H1 (cell line): ENCODE measurements around the gene SLC25A47. TPM values are rescaled to one million over a fixed set of nuclear protein-coding genes. Genes with fewer than 3 reads are reported as not detected.

Experiments used
- CHD7 ChIP-seq: fragments of 300-600 bp; sonication (generic); IDR thresholded peaks from 2 replicates; pipeline ENCODE4 v1.7.1; 2012; ENCODE audit warnings: low read length, moderate library complexity, mild to moderate bottlenecking, inconsistent platforms; ENCODE audit not compliant: insufficient replicate concordance
- GTF2F1 ChIP-seq: IDR thresholded peaks from 2 replicates; pipeline ENCODE4 v1.6.1; 2012; ENCODE audit warnings: low read depth, low read length, improper control_type of control experiment, borderline replicate concordance
- POU5F1 ChIP-seq: IDR thresholded peaks from 2 replicates; pipeline ENCODE4 v1.6.1; 2011; ENCODE audit warnings: low read depth, mild to moderate bottlenecking, low read length, moderate library complexity
- SP1 ChIP-seq: IDR thresholded peaks from 2 replicates; pipeline ENCODE4 v1.6.1; 2011; ENCODE audit warnings: low read depth, low read length
- polyA plus RNA-seq, 7 experiments: library from polyadenylated mRNA; depleted of rRNA in 3 of 7; stranded (reverse) in 5 of 7; unstranded in 2 of 7; fragments of >200 nt in 5 of 7; fragments of 200-250 nt in 2 of 7; gene quantifications; 1 replicate in 5 of 7; 2 replicates in 1 of 7; 4 replicates in 1 of 7; pipeline versions ENCODE4 v1.2.1 to v1.2.3, GENCODE V29; 2011 to 2013; ENCODE audit warnings: missing spikeins in 2 of 7, mixed read lengths in 2 of 7
- total RNA-seq: library from RNA; stranded (reverse); fragmentation: NEBNext Ultra II Directional; extraction: Animal tissue kit (Norgen Biotek cat#: 25700); gene quantifications from 2 replicates; pipeline ENCODE4 v1.2.1, GENCODE V29; 2021

The SLC25A47 gene
- total and polyA plus RNA-seq, 2 of the 8 experiments (the other 6 are each of a cell fraction or from before 2014, with no cell fraction given) = not detected

- TF ChIP-seq CHD7 (no peak), POU5F1 (no peak), SP1 (no peak), GTF2F1 (no peak)
Measured at GRCh38 chr14:100302616-100303015, 20.5 kb upstream of the SLC25A47 start (continued).
